Loucy (cell line): ENCODE data around the gene COL12A1.

Source experiments
- EZH2phosphoT487 ChIP-seq: fragments of 200-600 bp; IDR thresholded peaks from 2 replicates; pipeline ENCODE4 v1.6.1; 2018; ENCODE audit warnings: antibody characterized with exemption, mild to moderate bottlenecking, moderate library complexity, borderline replicate concordance
- TF ChIP-seq, protein P1 (sequence below): fragments of 200-600 bp; sonication (generic); conservative IDR thresholded peaks from 2 replicates; pipeline ENCODE4 v1.5.1; 2014; ENCODE audit warnings: mild to moderate bottlenecking, antibody characterized with exemption, low read length

DNA sequence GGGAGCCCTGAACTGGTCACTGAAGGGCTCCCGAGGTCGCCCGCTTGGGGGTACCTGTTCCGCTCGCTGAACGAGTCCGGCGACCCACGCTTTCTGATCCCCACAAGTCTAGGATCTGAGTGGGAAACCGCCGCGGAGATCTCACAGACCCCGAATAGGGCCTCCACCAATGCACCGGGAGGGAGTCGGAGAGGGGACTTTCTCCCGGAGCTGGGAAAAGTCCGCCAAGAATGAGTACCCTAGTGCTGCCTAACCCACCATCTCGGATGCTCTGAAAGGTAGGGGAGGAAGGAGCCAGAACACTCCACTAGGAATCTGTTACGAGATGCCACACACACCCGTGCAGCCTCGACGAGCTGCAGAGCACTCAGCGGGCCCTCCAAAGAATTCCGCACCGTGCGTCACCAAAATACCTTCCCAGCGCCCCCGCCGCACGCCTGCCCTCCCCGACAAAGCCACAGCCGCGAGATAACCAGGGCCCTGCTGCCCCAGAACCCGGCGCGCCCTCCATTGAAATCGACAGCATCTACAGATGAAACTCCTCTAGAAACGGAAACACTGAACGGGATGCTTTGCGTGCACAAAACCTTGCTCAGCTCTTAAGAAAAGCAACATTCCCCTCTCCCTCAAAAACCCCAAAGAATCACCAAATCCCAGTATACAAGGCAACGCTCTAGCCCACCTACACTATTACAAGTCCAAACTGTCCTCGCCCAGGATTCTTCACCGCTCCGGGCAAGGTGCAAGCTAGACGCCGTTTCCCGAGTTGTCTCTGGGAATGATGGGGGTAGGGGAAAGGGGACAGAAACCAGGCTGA lies 686 bp downstream of the COL12A1 start:
- TF ChIP-seq, protein P1, sequence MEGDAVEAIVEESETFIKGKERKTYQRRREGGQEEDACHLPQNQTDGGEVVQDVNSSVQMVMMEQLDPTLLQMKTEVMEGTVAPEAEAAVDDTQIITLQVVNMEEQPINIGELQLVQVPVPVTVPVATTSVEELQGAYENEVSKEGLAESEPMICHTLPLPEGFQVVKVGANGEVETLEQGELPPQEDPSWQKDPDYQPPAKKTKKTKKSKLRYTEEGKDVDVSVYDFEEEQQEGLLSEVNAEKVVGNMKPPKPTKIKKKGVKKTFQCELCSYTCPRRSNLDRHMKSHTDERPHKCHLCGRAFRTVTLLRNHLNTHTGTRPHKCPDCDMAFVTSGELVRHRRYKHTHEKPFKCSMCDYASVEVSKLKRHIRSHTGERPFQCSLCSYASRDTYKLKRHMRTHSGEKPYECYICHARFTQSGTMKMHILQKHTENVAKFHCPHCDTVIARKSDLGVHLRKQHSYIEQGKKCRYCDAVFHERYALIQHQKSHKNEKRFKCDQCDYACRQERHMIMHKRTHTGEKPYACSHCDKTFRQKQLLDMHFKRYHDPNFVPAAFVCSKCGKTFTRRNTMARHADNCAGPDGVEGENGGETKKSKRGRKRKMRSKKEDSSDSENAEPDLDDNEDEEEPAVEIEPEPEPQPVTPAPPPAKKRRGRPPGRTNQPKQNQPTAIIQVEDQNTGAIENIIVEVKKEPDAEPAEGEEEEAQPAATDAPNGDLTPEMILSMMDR: no peak
- TF ChIP-seq EZH2phosphoT487: no peak
